HG02884 (cell line): ENCODE data around the gene QRFP.

ENCODE experiments used
- ATAC-seq: cut with Tn5 transposase; IDR thresholded peaks from one replicate; pipeline ENCODE4 v1.9.1; 2021; ENCODE audit warnings: mild to moderate bottlenecking, moderate library complexity; ENCODE audit not compliant: unreplicated experiment

Gene QRFP

DNA sequence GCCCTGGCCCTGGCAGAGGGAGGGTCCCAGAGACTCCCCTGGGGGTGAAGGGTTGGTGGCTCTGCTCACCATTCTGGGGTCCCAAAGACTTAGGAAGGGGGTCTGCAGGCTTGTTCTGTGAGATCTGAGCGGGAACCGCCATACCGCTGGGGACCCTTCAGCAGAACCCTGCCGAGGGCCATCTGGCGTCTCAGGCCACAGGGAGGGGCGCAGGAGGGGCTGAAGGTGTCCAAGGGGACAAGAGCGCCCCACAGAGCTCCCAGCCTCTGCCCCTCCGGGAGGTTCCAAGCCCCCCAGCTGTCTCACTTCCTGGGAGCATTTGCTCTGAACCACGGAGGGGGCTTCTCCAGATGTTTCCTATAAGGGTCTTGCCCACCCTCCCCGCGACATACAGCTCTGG is 37.6 kb upstream of the QRFP start:
- ATAC-seq: no peak

DNA sequence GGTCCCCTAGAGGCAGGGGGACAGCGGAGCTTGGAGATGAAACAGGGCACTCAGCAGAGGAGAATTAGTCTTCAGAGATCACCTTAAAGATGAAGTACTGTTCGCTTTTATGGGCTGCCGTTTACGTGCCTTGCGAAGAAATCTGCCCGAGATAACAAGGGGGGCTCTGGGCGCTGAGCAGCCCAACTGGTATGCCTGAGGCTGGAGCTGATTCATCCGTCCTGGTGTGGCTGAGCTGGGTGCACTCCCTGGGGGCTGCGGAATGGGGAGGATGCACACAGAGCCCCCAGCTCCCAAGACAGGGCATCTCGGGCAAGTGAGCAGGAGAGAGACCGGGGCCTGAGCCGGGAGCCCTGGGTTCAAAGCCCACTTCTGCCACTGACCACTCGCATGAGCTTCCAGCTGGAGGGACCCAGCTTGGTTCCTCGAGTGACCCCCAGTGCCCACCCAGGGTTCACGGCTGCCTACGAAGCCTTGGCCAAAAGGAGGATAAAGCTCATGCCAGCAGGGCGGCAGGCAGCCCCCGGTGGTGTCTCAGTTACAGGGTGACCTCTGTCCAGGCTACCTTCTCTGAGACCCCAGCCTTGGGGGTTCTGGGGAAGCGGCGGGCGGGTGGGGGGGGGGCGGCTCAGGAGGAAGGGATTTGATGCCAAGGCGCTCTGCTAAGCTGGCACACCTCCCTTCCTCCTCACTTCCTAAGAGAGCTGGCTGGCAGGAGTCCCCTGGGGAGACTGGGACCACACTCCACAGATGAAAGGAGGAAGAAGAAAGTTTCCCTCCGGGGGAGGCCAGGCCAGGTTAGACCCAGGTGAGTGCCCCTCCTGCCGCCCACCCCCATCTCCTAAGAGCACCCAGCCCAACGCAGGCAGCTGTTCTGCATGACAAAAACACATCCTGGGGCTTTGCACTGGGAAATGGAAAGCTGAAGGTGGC is 36.8 kb upstream of the QRFP start:
- ATAC-seq: no peak

GRCh38 chr9:130932255-130933079 is 35.9 kb upstream of the QRFP start:
- no peak for ATAC-seq

DNA sequence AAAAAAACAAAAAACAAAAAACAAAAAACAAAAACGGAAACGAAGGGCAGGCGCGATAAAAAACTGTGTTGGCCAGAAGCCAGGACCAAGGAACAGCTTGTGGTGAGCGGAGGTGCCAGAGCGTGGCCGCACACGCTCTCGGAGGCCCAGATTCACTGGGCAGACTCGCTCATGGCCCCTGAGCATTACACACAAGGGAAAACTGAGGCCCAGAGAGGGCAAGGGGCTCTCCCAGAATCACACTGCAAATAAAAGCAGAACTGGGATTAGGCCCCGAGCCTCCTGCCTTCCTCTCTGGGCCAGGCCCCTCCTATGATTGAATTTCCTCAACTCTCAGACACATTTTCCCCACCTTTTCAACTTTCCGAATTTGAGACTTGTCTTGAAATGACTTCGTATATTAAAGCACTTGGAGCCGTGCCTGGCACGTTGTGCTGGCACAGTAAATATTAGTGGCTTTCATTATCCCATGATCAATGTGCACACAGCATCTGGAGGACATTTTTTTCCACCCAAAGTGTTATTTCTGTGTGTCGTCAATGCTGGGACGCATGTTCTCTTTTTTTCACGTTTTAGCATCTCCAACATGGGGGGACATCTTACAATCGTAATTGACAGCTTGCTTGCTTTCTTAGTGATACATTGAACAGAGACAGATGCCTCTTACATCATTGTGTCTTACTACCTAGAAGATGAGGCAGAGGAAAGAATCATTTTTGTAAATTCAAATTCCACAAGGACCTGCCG is 35.1 kb upstream of the QRFP start:
- ATAC-seq: no peak

DNA sequence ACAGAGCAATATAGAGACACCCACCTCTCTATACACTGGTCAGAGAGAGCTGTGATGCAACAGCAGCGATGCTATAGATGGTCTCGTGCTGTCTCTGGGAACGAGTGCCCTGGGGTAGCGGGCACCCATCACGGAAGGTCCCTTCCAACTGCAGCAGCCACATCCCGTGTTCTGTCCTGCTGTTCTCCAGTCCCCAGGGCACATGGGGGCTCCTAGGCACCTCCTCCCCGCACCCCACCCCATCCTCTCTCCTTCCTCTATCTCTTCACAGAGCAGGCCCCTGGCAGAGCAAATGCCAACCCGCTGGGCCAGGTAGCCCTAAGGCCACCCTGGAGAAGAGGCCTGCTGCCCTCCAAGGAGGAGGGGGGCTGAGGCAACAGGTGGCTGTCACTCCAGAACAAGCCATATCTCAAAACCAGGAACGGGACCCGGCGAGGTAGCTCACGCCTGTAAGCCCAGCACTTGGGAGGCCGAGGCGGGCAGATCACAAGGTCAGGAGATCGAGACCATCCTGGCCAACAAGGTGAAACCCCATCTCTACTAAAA is 34.3 kb upstream of the QRFP start:
- ATAC-seq: no peak

GRCh38 chr9:130930132-130930803 is 33.7 kb upstream of the QRFP start:
- no peak for ATAC-seq

DNA sequence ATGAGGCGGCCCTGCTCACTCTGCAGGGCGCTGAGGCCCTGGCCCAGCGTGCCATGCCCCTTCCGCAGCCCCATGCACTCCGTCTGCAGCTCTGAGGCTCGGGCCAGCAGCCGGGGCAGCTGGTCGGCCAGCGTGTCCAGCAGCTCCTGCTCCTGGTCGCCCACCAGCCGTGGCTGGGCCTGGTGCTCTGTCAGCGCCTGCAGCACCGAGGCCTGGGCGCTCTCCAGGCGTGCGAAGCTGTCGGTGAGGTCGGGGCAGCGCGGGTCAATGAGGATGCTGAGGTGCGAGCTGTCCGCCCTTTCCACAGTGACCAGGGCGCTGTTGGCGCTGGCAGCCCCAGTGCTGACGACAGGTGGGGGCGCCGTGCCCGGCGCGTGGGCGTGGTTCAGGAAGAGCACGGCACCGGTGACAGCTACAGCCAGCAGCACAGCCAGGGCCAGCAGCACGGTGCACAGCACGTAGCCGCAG is 33.0 kb upstream of the QRFP start:
- ATAC-seq: no peak

GRCh38 chr9:130927995-130928900 is 31.6 kb upstream of the QRFP start:
- peak; percentile 55 for ATAC-seq

DNA sequence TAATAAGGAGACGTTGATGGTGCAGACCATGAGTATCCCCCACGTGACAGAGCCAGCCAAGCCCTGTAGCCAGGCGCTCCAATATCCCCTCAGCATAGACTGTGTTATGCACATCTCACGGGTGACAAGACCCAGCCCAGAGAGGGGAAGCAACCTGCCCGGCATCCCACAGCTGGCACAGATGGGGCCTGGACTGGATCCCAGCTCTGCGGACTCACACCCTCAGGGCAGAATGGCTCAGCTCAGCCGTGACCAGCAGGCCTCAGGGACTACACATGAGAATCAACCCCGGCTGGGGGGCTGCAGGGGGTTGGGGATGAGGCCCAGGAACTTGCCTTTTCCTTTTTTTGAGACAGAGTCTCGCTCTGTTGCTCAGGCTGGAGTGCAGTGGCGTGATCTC is 30.7 kb upstream of the QRFP start:
- ATAC-seq: no peak

GRCh38 chr9:130925050-130925678 is 28.6 kb upstream of the QRFP start:
- no peak for ATAC-seq

DNA sequence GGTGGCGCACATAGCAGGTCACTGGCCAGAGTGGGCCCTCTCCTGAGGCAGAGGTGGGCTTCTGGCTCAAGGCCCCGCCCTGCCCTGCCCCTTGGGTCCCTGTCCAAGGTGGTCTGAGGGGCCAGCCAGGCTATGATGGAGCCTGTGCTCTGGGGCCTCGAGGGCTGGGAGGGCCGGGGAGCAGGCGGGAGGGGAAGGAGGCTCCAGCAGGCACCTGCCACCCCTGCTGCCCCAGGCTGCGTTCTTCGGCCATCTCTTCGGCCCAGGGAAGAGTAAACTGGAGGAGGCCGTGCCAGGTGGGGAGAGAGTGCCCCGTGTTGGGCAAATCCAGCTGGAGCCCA is 27.8 kb upstream of the QRFP start:
- no peak for ATAC-seq

- ATAC-seq: no peak
These were observed 27.2 kb upstream of the QRFP start for GRCh38 chr9:130923611-130924447.

- no peak for ATAC-seq
These were observed 26.4 kb upstream of the QRFP start for GRCh38 chr9:130922893-130923610.

DNA sequence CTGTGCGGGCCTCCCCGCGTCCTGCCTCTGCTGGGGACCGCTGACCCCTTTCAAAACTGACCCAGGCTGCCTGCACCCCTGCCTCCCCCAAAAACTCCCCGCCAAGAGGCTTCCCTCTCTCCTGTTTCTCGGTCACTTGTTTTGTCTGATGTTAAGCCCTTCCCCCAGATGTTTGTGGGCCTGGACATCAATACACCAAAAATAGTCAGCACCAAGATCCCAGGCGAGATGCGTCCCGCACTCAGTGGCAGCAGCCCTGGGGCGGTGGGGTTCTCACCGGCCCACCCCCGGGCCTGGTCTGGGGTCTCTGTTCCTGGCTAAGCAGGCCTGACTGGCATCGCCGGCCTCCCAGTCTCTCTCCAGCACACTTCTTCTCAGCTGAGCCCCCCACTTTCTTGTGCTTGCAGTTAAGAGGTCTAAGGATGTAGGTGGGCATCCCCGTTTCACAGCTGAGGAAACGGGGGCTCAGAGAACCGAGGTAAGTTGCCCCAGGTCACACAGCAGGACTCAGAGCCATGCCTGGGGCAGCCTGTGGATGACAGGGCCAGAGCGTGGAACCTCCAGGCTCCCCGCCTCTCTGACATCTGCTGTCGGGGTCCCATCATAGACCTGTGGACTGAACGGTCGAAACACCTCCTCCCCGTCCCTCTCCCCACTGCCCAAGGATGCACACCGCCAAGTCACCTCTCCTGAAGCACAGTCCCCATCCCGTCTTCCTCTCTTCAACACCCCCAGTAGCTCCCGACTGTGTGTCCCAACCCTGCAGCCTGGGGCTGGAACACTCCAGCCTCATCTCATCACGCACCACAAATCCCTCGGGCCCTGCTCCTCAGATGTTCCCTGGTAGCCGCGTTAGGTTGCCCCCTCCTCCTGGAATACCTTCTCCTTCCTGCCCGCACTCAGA is 25.6 kb upstream of the QRFP start:
- ATAC-seq: no peak

DNA sequence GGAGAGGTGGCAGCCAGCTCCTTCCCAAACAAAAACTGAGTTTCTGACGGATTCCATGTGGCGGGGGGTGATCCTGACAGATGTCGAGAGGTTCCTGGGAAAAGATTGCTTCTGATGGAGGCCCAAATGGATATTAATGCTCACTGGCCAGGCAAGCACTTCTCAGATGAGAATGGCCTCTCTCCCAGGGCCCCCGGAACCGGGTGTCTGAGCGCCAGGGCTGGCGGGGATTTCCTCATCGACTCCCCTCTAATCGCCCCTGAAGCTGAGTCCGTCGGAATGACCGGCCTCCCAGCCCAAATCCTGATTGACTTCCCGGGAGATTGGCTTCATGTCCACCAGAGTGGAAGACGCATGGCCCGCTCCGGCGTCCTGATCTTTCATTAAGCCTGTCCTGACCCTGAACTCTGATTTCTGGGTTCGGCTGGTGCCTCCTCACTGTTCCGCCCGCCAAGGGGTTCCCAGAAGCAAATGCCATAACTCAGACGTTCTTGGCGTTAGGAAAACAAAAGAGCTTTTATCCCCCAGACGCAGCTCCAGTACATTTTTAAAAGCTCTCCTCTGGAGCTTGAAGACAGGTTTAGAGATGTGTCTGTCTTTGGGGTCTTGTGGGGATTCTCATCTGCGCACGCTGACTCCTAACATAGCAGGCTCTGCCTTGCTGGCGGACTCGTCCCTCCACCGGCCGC is 24.8 kb upstream of the QRFP start:
- ATAC-seq: no peak
